Thyroid gland (tissue), 4 donors: ENCODE data around the gene RBP3. TPM values are rescaled to one million over a fixed set of nuclear protein-coding genes. Genes with fewer than 3 reads are reported as not detected.

Source experiments
- DNase-seq, 2 donors: peaks; one replicate each; pipeline ENCODE4 v3.0.0-alpha.2; 2019
- H3K27ac ChIP-seq, 3 donors: fragments of 200-600 bp; sonication (generic); 1 replicate in 2 of 3; 2 replicates in 1 of 3; pipeline ENCODE4 v1.5.1; 2016 to 2019; ENCODE audit warnings: mild to moderate bottlenecking in 1 of 3, moderate library complexity in 1 of 3
- H3K27me3 ChIP-seq: fragments of 200-600 bp; sonication (generic); one replicate; pipeline ENCODE4 v1.5.1; 2019
- H3K36me3 ChIP-seq, 2 donors: fragments of 200-600 bp; sonication (generic); one replicate each; pipeline ENCODE4 v1.5.1; 2016 to 2019
- H3K4me1 ChIP-seq, 2 donors: fragments of 200-600 bp; sonication (generic); one replicate each; pipeline ENCODE4 v1.5.1; 2017 to 2019
- H3K4me3 ChIP-seq, 3 donors: fragments of 200-600 bp; sonication (generic); replicated peaks in 1 of 3; 1 replicate in 2 of 3; 2 replicates in 1 of 3; pipeline ENCODE4 v1.5.1; 2016; ENCODE audit warnings: mild to moderate bottlenecking in 1 of 3
- H3K9me3 ChIP-seq: fragments of 200-600 bp; sonication (generic); one replicate; pipeline ENCODE4 v1.5.1; 2017
- CTCF ChIP-seq, 6 experiments: fragments of 200-600 bp in 3 of 6; fragments of 450-650 bp in 3 of 6; sonication (generic) in 3 of 6; IDR thresholded peaks; one replicate each; pipeline ENCODE4 v1.5.1; 2016 to 2019; ENCODE audit warnings: antibody characterized with exemption in 6 of 6, mild to moderate bottlenecking in 2 of 6, inconsistent platforms in 1 of 6, moderate library complexity in 1 of 6
- POLR2A ChIP-seq, 2 donors: fragments of 450-650 bp; IDR thresholded peaks; one replicate each; pipeline ENCODE4 v1.6.1; 2017; ENCODE audit warnings: antibody characterized with exemption in 2 of 2, mild to moderate bottlenecking in 2 of 2, moderate library complexity in 1 of 2
- WGBS, 2 donors: methylation state at CpG; one replicate each; pipeline ENCODE4 v1.1.5; 2017; 5-methylcytosine and 5-hydroxymethylcytosine counted together
- intact Hi-C: fragments of 100-400 bp; cut with DNase I; formaldehyde crosslinking; loops from one replicate; pipeline ENCODE4 v1.15.1; 2023
- total RNA-seq, 4 donors: library from RNA; depleted of rRNA; stranded (reverse); fragments of >200 nt; gene quantifications; one replicate each; pipeline ENCODE4 v1.2.3, GENCODE V29; 2016

The RBP3 gene
- total RNA-seq, result not detected

DNA sequence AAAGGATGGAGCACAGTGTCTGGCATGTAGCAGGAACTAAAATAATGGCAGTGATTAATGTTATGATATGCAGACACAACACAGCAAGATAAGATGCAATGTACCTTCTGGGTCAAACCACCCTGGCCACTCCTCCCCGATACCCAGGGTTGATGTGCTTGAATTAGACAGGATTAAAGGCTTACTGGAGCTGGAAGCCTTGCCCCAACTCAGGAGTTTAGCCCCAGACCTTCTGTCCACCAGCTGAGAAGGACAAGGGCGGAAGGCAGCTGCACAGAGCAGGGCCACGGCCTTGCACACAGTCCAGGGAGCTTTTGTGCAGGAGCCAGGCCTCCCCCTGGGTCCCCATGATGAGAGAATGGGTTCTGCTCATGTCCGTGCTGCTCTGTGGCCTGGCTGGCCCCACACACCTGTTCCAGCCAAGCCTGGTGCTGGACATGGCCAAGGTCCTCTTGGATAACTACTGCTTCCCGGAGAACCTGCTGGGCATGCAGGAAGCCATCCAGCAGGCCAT, at the start of gene RBP3:
Gene RBP3, plus strand, starts transcription at position 226 of the 514 bp plus-strand sequence. Its CDS starts 122 bp downstream, at position 348.
- 80 to 94% methylated on average over 3 to 5 of the region's 5 CpGs for WGBS, 2 donors
- no peaks in the 10 kb centered on the region for H3K27me3 ChIP-seq
- DNase-seq, result no peak
- H3K27ac ChIP-seq, result no peak within 1 kb of the TSS
- no peaks in the 10 kb centered on the region for H3K9me3 ChIP-seq
- no peaks in the 10 kb centered on the region for H3K36me3 ChIP-seq
- H3K4me3 ChIP-seq, result no peak within 1 kb of the TSS
- no peaks in the 10 kb centered on the region for H3K4me1 ChIP-seq
- intact Hi-C loops, result no loop called here
- TF ChIP-seq POLR2A (IDR thresholded peaks at IDR 0.05), result no peak
- no peak for TF ChIP-seq CTCF (IDR thresholded peaks at IDR 0.05)

GRCh38 chr10:47298715-47299114, 49.4 kb upstream of the RBP3 start:
- TF ChIP-seq POLR2A (IDR thresholded peaks at IDR 0.05), result no peak
- no peak for TF ChIP-seq CTCF (IDR thresholded peaks at IDR 0.05)
- 77 to 87% methylated on average over 1 of the region's 1 CpG for WGBS, 2 donors
- DNase-seq, result no peak
- Histone ChIP-seq H3K4me1 (peaks cover 4 to 51% of the 10 kb centered on the region in 2 donors), H3K9me3 (no peaks in the 10 kb centered on the region), H3K4me3 (no peak overlapping the region), H3K36me3 (no peaks in the 10 kb centered on the region), H3K27ac (no peak overlapping the region), H3K27me3 (no peaks in the 10 kb centered on the region)
- intact Hi-C loops, result no loop called here

DNA sequence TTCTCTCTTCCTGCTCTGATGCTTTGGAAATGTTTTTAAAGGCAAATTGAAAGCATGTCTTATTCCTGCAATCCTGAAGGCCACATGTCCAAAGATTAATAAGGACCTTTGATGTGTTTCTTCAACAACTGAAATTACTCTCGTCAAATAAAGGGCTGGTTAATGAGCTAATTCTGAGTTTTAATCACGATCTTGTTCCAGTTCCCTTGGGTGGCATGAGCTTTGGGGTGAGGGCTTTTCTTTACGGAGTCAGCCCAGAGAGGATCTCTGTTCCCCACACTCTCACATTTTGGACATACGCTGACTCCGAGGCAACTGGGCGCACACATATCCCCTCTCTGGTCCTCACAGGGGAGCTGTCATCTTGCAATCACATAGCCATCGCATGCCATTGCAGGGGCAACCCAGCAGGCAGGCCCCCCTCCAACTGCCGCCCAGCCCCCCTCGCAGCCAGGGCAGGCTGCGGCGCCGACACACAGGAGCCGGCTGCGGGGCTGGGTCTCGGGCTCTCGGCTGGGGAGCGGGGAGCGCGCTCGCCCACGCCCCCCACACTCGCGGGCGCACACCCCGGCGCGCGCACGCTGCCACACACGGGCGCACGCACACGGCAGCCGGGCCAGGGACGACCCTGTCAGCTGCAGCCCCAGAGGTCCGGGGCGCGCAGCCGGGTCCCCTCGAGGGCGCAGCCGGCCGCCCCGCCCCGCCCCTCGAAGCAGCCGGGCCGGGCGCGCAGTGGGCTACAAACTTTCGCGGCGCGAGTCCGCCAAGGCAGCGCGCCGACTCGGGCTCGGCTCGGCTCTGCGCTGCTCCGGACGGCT, 48.3 kb upstream of the RBP3 start, which contains the start of gene GDF10:
Gene GDF10, plus strand, starts transcription at position 587 of the 818 bp plus-strand sequence. CDS start 455 bp downstream, outside the sequence.
- intact Hi-C loops, result no loop called here

GRCh38 chr10:47300429-47300931, 47.7 kb upstream of the RBP3 start:
- intact Hi-C loops, result no loop called here
- Histone ChIP-seq H3K27ac (peak overlapping the region in 1 of 3 donors; percentile 7), H3K36me3 (no peaks in the 10 kb centered on the region), H3K27me3 (no peaks in the 10 kb centered on the region), H3K4me1 (peaks cover 4 to 56% of the 10 kb centered on the region in 2 donors), H3K4me3 (peak overlapping the region in 2 of 3 donors; percentile 40 to 49), H3K9me3 (no peaks in the 10 kb centered on the region)
- TF ChIP-seq CTCF (IDR thresholded peaks at IDR 0.05) (no peak), POLR2A (IDR thresholded peaks at IDR 0.05) (no peak)
- DNase-seq, result peak in 1 of 2 donors; percentile 26
- WGBS, 2 donors, result 13 to 15% methylated on average over 6 to 9 of the region's 57 CpGs

More for the DNA sequence above, 48.3 kb upstream of the RBP3 start, which contains the start of gene GDF10:
- no peak for TF ChIP-seq POLR2A (IDR thresholded peaks at IDR 0.05)
- no peak for TF ChIP-seq CTCF (IDR thresholded peaks at IDR 0.05)
- WGBS, 2 donors, result 55 to 71% methylated on average over 6 to 8 of the region's 64 CpGs
- Histone ChIP-seq H3K4me3 (peak within 1 kb of the TSS in 2 of 3 donors; percentile 40 to 49), H3K4me1 (peaks cover 4 to 51% of the 10 kb centered on the region in 2 donors), H3K9me3 (no peaks in the 10 kb centered on the region), H3K27ac (peak within 1 kb of the TSS in 1 of 3 donors; percentile 7), H3K36me3 (no peaks in the 10 kb centered on the region), H3K27me3 (no peaks in the 10 kb centered on the region)
- no peak for DNase-seq

DNA sequence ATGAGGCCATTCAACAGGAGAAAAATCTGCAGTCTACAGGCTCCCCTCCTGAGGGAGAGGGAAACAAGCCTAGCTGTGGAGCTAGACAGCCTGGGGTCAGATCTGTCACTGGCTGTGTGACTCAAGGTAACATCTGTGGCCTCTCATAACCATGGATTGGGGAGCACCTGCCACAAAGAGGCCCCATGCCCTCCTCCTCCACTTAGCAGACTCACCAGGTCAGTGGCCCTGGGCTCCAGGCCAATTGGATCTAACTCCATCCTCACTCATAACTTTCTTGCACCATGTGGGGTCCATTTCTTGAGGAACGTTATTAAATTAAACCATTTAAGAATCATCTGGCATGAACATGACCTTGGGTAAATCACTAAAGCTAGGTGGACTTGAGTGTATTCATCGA, 46.3 kb upstream of the RBP3 start:
- no peaks in the 10 kb centered on the region for H3K27me3 ChIP-seq
- DNase-seq, result no peak
- no peak overlapping the region for H3K4me3 ChIP-seq
- WGBS, 2 donors, result 35 to 43% methylated on average over 2 of the region's 2 CpGs
- TF ChIP-seq CTCF (IDR thresholded peaks at IDR 0.05) (no peak), POLR2A (IDR thresholded peaks at IDR 0.05) (no peak)
- no peaks in the 10 kb centered on the region for H3K36me3 ChIP-seq
- intact Hi-C loops, result no loop called here
- H3K4me1 ChIP-seq, result peaks cover 4 to 70% of the 10 kb centered on the region in 2 donors
- H3K27ac ChIP-seq, result no peak overlapping the region
- no peaks in the 10 kb centered on the region for H3K9me3 ChIP-seq
